GM08714 (cell line): Measurements from ENCODE around the gene LAMP1.

ENCODE experiments used
- H3K4me3 ChIP-seq: fragments of 200-500 bp; sonication (Bioruptor generic); 2 replicates; pipeline ENCODE4 v1.5.1; 2014; ENCODE audit warnings: mild to moderate bottlenecking, low read length, inconsistent platforms
- ZNF274 ChIP-seq: IDR thresholded peaks from 2 replicates; pipeline ENCODE4 v1.6.1; 2012; ENCODE audit warnings: mild to moderate bottlenecking, low read depth, low read length

LAMP1 gene

DNA sequence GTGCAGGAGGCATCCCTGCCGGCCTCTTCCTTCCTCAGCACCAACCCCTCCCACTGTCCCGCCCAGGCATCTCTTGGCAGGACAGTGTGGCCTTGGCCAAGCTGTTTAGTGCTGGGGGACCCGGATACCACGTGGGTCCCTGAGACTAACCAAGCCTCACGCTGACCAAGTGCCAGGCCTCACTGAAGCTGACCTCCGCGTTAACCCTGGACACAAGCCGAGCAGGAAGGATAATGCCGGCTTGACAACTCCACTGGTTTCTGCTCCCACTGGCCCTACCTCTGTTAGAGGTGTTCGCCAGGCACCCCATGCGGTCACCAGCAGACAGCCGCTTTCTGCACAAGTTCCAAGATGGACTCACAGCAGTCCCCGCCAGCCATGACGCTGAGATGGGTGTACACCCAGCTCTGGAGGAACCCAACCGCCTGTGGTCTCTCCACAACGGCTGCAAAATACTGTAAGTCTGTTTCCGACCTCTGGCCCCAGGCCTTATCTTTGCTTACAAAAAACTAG lies 54.5 kb downstream of the LAMP1 start:
- TF ChIP-seq ZNF274 = no peak
- no peak overlapping the region for H3K4me3 ChIP-seq

DNA sequence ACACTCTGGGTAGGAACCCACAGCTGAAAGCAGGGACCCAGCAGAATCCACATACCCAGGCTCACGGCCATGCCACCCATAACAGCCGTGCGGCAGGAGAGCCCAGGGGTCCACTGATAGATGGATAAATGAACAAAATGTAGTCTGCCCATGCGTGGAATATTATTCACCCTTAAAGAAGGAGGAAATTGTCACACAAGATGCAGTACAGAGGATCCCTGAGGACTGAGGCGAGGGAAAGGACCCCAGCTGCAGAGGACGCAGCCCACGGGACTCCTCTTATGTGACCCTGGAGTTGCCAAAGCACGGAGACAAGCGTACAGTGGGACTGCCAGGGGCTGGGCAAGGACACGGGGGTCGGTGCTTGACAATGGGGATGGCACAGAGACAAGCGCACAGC lies 56.2 kb downstream of the LAMP1 start:
- H3K4me3 ChIP-seq = no peak overlapping the region
- TF ChIP-seq ZNF274 = no peak

DNA sequence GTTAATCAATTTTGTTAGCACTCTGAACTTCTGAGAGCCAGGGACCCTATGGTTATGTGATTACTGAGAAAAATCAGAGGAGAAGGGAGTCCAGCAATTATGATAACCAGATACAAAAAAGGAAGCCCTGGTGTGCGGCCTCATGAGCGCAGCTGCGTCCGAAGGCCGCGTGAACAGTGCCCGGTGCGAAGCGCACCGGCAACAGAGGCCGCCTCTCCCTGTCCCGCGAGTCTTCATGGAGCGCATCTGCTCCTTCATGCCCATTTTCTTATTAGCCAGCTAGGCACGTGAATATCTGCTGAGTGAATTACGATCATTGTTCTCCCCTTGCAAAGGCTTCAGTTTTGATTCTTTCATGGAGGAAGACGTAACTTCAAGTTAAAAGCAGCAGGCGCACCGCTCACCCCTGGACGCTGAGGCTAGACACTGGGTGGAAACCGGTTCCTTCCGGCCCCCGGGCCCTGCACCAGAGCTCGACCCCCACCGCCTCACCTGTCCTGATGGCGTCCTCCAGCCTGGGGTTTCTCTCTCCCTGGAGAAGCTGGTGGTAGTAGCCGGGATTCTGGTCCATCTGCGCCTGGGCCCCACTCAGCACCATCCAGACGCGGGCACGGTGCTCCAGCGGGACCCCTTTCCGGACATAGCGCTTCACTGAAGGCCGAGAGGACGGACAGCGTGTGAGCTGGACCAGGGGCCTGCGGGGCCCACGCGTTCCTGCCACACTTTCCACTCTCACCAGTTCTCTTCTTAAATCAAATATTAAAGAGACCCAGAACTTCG lies 58.0 kb downstream of the LAMP1 start:
- no peak overlapping the region for H3K4me3 ChIP-seq
- TF ChIP-seq ZNF274 = no peak

DNA sequence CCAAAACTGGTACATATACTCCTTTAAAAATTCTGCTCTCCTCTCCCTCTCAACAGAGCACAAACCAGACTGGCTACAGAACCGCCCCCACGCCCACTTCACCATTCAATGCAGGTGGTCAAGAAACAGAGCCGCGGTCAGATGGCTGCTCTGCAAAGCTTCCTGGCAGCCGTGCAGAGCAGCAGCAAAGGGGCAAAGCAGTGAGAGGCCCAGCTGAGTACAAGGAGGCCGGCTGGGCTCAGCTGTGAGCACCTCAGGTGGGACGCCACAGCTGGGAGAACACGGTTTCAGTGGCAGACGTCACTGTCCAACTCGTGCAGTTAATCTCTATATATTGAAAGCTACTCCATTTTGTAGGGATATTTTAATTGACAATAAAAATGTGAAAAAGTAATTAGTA lies 58.6 kb downstream of the LAMP1 start:
- no peak overlapping the region for H3K4me3 ChIP-seq
- no peak for TF ChIP-seq ZNF274

GRCh38 chr13:113356596-113356995 lies 59.6 kb downstream of the LAMP1 start:
- TF ChIP-seq ZNF274 = no peak
- no peak overlapping the region for H3K4me3 ChIP-seq

- no peak overlapping the region for H3K4me3 ChIP-seq
- TF ChIP-seq ZNF274 = no peak
Observed at GRCh38 chr13:113357529-113357928, 60.5 kb downstream of the LAMP1 start.

- TF ChIP-seq ZNF274 = no peak
- H3K4me3 ChIP-seq = no peak overlapping the region
Observed at GRCh38 chr13:113358653-113359190, 61.7 kb downstream of the LAMP1 start.

DNA sequence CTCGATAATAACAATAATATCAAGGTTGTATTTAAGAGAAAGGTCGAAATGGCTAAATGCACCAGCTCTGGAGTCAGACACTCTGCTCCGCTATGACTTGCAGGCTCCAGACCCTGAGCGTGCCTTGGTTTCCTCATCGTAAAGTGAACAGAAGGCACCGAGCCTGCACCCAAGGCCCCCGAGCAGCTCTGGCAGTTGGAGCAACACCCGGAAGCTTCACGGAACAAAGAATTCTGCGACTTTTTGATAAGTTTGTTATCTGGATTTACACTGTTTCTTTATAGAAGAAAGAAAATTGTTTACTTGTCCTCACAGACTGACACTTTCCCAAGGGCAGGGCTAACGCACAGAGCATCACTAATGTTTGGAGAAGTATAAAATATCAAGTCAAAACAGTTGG lies 62.5 kb downstream of the LAMP1 start:
- H3K4me3 ChIP-seq = no peak overlapping the region
- TF ChIP-seq ZNF274 = no peak

- no peak for TF ChIP-seq ZNF274
- no peak overlapping the region for H3K4me3 ChIP-seq
Observed at GRCh38 chr13:113360446-113360845, 63.4 kb downstream of the LAMP1 start.

GRCh38 chr13:113361406-113361805 lies 64.4 kb downstream of the LAMP1 start:
- no peak overlapping the region for H3K4me3 ChIP-seq
- TF ChIP-seq ZNF274 = no peak

- TF ChIP-seq ZNF274 = no peak
- H3K4me3 ChIP-seq = no peak overlapping the region
Observed at GRCh38 chr13:113364311-113364889, 67.4 kb downstream of the LAMP1 start.

- no peak for TF ChIP-seq ZNF274
- no peak overlapping the region for H3K4me3 ChIP-seq
Observed at GRCh38 chr13:113364901-113365582, 68.0 kb downstream of the LAMP1 start.

DNA sequence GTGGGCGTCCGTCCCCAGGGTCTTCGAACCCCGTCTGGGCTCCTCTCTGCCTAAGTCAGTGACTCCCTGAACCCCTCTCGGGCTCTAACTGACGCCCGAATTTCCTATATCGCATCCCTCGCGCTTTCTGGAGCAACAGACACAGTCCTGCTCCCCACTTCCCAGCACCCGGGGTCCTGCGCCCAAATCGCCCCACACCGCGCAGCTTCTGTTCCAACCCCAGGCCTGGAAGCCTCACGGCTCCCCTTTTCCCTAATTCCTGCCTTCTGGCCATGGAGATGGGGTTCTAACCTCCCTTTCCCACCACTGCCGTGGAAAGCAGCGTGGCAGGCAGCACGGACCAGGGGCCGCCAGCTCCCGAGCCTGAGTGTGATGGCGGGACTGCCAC lies 68.5 kb downstream of the LAMP1 start:
- no peak for TF ChIP-seq ZNF274

GRCh38 chr13:113365971-113366588 lies 69.0 kb downstream of the LAMP1 start:
- TF ChIP-seq ZNF274 = no peak

More for the DNA sequence above, 68.5 kb downstream of the LAMP1 start:
- H3K4me3 ChIP-seq = no peak overlapping the region

More at GRCh38 chr13:113365971-113366588, 69.0 kb downstream of the LAMP1 start:
- H3K4me3 ChIP-seq = no peak overlapping the region
